ENCODE measurements around the gene C12orf54. TPM values are rescaled to one million over a fixed set of nuclear protein-coding genes. Genes with fewer than 3 reads are reported as not detected.

C12orf54 gene
- not detected in 2 replicates for total RNA-seq

DNA sequence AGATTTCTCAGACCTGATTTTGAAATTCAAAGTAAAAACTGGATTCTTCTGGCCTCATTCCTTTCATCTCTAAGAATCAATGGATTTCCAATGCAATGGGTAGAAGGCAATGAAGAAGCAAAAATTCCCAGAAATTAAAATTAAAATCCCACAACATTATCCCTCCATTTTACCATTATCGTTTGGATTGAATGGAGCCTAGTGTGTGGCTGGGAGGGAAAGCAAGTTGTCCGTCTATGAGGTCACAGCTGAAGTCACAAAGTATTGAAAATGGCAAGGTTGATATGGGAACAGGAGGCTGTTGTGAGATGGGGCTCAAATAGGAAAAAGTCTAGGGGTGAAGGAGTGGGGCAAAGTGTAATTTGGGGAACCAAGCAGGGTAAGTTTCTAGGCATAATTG lies at the start of gene C12orf54:
Gene C12orf54 (plus strand): TSS at position 301 of the 400 bp plus-strand sequence. CDS start 799 bp downstream, outside the sequence.

DNA sequence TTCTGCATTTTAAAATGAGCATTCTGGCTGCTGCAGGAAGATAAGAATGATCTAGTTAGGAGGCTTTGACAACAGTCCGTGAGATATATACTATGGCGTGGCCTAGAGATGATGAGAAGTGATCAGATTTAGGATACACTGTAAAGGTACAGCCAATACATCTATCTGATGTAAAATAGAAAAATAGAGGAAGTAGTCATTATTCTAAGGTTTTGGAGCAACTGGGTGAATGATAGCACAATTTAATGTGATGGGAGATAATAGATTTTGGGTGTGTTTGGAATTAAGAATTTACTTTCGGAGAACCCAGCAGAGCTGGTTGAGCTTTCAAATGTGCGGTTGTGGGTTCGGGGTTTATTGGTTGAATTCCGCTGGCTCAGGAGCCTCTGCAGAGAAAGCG lies 10.0 kb upstream of the C12orf54 start, which contains the start of gene ANP32D:
Gene ANP32D (plus strand): TSS at position 301 of the 400 bp plus-strand sequence. CDS start 106 bp downstream, outside the sequence.

DNA sequence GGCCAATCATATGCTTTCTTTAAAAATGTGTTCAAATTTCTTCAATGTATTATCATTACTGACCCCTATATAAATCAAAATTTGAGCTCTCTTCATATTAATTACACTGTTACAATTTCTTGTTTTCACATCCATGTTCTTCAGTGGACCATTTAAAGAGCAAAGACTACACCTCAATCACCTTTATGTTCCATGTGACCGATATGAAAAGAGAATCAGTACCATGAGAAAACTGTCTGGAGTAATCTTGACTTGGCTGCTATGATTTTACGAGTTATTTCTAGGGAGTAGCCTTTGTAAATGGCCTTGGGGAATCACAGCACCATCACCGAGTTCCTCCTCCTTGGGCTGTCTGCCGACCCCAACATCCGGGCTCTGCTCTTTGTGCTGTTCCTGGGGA lies 43.0 kb downstream of the C12orf54 start, which contains the start of gene OR8S1:
Gene OR8S1 (plus strand): TSS at position 301 of the 400 bp plus-strand sequence. CDS start 0 bp downstream, at position 301.

Other genes starting within 250 kb of the C12orf54 start
- gene ZNF641, start 131.6 kb upstream of the C12orf54 start, total RNA-seq, result 14.5 and 17.5 TPM in 2 replicates
- not detected in 2 replicates for gene ANP32D, start 9.9 kb upstream of the C12orf54 start, total RNA-seq
- not detected in 2 replicates for gene OR8S1, start 43.1 kb downstream of the C12orf54 start, total RNA-seq
- gene LALBA, start 87.5 kb downstream of the C12orf54 start, total RNA-seq, result not detected in 2 replicates
- gene KANSL2, start 199.7 kb downstream of the C12orf54 start, total RNA-seq, result 43.1 and 51.4 TPM in 2 replicates
- gene CCNT1, start 234.2 kb downstream of the C12orf54 start, total RNA-seq, result 31.0 and 36.5 TPM in 2 replicates

Measured in placental epithelial cell (primary cell).